NCI-H1105 treated with DMSO at 0.1 percent for 48 hours (cell line): ENCODE measurements around the gene ATP6V1D.
"Not testable (repeated sequence)": the region's sequence is repeated elsewhere in the genome, so short reads cannot be mapped to it uniquely, and the experiment has no call there.

Experiments used
- DNase-seq: peaks from one replicate; lab custom pipeline; 2025; lab: John Stamatoyannopoulos, UW

Gene ATP6V1D

DNA sequence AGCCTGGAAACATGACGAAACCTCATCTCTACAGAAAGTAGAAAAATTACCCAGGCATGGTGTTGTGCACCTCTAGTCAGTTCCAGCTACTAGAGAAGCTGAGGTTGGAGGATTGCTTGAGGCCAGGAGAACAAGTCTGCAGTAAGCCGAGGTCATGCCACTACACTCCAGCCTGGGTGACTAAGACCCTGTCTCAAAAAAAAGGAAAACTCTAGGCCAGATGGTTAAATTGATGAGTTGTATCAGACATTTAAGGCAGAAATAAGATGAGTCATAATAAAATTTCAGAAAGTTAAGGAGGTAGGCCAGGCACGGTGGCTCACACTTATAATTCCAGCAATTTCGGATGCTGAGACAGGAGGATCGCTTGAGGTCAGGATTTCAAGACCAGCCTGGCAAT is 11.2 kb upstream of the ATP6V1D start:
- DNase-seq = no peak

DNA sequence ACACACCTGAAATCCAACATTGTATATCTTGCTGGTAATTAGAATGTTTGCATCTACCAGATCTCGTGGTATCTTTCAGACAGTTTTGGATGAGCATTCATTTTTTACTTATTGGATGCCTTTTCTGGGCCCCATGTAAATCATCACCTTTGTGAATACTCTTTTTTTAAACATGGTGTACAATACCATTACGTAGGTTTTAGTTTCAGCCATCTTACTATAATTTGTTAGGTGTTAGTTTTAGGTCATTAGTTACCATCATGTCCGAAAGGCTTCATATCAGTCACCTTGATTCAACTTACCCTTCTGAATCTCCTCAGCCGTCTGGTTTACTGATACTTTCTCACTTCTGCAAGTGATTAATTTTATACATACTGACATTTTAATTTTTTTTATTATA is 5.9 kb upstream of the ATP6V1D start:
- no peak for DNase-seq

DNA sequence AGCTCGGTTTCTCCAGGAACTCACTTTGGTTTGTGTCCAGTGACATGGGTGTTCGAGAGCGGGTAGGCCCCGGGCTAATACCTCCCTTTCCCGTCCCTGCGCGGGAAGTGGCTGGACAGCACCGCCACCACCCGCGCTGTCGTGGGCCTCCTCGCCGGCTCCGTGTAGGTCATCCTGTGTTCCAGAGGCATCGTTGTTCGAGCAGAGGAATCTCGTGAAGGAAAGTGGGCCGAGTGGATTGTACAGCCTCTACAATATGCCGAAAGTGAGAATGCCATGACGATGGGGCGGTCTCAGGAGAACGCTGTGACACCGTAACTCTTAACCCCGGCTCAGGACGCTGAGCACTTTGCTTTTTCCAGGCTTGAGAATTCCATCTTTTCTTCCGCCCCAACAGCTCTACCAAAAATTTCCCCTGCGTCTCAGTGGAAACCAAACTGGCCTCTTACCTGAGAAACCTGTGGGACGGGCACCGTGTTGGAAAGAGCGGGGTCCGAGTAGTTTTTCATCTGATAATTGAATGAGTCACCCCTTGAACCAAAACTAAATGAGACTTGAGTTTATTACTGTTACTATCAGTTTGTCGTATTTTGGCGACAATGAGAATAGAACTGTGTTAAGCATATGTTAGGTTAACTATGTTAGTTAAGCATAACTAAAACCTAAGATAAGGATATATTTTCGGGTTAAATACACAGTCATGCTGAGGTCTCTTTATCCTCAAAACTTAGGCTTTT is 1.0 kb upstream of the ATP6V1D start:
- DNase-seq = no peak

DNA sequence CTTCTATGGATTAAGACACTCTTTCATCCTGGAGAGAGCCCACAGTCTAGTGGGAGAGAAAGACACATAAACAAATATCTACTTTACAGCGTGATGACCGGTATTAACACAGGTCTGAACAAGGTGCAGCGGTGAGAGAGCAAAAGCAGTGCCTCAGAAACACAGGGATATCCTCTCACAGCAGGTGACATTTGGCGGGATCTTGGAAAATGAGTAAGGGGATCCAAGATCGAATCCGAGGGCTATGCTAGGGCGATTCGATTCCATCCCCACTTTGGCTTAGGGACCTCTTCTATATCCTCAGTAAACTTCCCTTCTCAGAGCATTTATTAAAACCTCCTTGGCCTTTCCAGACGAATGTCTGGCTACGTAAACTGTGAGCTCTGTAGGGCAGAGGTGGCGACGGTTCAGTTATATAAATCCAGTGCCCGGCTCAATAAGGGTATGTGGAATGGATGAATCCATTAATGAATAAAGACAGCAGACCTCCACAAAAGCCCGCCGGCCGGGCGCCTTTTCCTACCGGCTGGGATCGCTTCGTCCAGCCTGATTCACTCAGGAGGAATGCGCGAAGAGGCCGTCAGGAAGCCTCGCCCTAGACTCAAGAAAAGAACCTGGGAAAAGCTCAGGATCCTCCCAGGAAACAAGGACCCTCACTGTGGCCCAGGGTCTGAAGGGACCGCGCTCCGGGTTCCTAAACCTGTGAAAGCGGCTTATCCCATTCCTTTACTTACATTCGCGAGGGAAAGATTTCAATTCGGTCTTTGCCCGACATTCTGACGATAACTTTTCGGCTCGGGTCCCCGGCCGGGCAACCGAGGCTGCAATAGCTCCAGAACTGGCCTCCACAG is 455 bp downstream of the ATP6V1D start:
- no peak for DNase-seq

DNA sequence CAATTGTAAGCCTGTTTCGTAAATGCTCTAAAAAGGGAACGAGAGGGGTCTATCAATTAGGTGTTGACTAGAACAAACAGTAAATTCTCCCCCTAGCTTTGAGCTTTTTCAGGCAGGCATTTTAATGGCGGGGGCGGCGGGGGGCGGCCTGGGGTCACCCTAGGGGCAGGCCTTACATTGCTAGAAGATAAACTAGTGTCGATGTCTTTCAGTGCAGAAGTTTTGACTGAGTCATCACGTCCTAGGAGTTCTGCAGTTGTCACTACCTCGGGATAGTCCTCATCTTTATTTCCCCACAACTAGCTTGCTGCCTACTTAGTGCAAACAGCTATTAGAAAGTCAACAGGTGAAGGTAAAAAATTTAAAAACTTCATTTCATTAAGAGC is 1.6 kb downstream of the ATP6V1D start:
- DNase-seq = no peak

DNA sequence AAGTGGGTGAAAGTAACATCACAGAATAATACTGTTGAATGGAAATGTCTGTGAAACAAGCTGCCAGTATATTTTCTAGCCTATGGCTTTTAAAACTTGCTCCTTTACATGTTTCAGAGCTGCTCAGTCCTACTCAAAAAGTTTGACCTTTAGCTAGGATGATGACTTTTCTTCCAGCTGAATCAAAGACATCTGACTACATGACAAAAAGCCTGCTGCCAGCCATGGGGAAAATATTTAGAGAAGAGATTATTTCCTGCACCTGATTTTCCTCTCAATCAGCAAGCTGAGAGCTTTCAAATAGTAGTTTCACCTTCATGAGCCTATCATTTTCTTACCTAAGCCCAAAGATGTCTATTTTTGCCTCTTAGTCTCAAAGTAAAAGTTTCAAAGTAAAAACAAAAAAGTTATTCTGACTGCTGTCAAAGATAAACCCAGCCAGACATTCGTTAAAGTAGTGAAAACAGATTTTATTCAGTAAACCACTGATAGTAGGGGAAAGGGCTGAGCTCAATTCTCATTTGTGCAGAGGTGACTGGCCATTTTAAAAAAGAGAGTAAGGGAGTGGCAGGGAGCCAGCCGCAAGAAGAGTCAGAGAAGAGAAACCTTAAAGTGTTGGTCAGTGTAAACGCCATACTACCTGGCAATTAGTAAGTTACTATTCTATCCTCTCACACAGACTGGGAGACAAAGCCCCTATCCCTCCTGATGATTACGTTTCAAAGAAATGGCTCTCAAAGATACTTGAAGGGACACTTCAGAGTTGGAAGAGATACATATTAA is 2.2 kb downstream of the ATP6V1D start:
- no peak for DNase-seq

DNA sequence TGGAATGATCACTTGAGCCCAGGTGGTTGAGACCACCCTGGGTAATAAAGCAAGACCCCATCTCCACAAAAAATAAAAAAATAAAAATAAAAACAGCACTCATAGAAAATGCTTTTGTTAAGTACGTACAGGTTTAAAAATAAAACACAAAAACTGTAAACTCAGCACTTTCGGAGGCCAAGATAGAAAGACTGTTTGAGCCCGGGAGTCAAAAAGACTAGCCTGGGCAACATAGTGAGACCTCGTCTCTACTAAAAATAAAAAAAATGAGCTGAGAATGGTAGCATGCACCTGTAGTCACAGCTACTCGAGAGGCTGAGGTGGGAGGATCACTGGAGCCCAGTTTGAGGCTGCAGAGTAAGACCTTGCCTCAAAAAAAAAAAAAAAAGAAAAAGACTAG is 7.5 kb downstream of the ATP6V1D start:
- no peak for DNase-seq

DNA sequence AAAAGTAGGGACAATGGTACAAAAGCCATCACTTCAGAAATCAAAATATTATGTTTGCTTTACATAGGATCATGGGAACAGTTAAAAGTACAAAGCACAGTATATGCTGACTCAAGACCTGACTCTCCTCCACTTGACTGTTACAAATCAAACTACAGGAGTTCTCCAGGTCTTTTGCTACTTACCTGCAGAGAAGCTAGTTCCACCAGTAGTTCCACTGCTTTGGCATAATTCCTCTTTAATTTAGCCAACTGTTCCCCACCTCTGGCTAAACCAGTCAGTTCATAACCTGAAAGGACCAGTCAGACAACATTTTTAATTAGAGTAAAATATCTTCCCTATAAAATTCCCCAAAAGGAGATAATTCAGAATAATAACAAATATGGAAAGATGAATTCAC is 14.0 kb downstream of the ATP6V1D start:
- no peak for DNase-seq

DNA sequence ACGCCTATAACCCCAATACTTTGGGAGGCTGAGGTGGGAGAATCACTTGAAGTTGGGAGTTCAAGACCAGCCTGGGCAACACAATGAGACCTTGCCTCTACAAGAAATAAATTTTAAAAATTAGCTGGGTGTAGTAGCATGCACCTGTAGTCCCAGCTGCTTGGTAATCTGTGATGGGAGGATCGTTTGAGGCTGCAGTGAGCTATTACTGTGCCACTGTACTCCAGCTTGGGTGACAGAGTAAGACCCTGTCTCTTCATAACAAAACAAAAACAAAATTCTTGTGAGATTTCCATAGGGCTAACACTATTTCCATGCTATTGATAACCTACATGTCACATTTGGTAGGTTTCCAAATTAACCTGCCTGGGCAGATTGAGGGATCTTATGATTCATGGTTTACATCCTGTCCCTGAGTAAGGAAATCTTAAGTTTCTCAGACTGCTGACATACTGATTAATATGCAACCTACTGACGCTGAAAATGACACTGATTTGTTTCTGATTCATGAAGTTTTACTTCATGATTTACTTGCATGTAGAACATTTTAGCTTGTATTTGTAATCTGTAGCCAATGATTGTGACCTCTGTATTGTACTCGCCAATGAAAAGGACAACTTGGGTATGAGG is 15.9 kb downstream of the ATP6V1D start:
- DNase-seq = no peak

DNA sequence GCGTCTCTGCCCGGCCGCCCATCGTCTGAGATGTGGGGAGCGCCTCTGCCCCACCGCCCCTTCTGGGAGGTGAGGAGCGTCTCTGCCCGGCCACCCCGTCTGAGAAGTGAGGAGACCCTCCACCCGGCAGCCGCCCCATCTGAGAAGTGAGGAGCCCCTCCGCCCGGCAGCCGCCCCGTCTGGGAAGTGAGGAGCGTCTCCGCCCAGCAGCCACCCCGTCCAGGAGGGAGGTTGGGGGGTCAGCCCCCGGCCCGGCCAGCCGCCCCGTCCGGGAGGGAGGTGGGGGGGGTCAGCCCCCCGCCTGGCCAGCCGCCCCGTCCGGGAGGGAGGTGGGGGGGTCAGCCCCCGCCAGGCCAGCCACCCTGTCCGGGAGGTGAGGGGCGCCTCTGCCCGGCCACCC is 18.4 kb downstream of the ATP6V1D start:
- DNase-seq = not testable (repeated sequence)

DNA sequence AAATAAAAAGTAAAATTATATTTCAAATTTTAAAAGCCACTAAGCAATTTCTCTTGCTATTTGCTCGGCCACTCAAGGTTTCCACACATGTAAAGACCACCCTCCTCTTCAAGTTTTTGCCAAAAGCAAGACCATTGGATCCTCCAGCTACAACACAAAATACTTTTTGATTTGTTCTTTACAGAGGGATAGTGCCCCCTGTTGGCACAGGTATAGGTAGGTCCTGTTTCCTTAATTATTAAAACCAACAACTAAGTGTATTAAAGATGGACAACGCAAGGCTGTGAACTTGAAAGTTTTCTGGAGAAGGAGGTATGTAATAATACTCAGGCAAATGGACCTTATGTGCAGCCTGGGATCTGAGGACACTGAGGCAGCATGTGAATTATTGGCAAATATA is 23.8 kb downstream of the ATP6V1D start:
- DNase-seq = no peak

DNA sequence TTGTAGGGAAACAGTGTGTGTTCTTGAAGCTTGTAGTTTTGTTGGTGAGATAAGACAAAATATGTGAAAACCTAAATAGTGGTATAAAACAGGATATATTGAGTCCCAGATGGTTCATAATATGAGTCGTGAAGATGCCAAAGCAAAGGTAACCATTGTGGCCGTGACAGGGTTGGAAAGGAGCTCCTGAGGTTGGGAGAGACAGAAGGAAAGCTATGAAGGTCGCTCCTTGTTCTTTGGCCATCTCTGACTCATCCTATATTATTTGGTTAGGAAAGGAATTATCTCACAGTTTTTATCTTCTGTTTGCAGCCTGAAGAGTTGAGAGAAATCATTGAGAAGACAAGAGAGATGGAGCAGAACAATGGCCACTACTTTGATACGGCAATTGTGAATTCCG is 27.1 kb downstream of the ATP6V1D start:
- no peak for DNase-seq

DNA sequence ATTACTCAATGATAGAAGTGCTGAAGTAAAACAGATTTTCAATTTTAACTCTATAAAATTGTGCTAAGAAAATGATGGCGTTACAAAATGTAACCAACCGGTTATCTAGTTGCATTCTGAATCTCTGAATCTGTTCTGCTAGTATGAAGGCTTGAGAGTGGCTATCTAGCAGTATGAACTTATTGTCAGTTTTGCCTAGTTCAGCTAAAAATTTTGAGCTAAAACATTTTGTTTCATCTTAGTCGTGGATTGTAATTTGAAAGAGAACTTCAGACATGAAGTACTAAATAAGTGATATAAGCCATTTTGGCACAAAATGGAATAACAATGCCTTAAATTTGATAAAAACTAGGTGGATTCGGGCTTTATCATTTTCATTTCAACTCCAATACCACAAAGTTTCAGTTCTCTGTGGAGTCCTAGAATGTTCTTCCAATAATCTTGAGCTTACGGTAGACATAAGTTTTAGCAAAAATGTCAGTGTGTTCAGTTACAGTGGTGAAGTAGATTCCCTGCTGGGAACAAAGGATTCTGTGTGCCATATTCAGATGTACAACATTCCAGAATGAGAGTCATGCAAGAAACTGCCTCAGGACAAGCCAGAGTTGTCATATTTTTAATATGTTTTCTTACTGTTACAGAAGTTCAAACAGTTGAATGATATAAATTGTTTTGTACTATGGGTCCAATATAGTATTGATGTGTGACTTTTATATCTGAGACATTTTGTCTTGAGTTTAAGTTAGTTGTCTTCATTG is 28.1 kb downstream of the ATP6V1D start:
- DNase-seq = no peak

DNA sequence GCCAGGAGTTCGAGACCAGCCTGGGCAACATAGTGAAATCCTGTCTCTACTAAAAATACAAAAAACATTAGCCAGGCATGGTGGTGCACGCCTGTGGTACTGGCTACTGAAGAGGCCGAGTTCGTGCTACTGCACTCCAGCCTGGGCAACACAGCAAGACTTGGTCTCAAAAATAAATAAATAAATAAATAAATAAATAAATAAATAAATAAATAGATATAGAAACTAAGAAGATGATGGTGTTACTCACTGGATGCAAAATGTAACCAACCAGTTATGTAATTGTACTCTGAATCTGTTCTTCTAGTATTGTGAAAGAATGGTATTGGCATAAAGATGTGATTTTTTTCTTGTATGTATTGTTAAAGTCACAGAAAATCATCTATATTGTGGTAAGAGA is 29.9 kb downstream of the ATP6V1D start:
- DNase-seq = not testable (repeated sequence)

DNA sequence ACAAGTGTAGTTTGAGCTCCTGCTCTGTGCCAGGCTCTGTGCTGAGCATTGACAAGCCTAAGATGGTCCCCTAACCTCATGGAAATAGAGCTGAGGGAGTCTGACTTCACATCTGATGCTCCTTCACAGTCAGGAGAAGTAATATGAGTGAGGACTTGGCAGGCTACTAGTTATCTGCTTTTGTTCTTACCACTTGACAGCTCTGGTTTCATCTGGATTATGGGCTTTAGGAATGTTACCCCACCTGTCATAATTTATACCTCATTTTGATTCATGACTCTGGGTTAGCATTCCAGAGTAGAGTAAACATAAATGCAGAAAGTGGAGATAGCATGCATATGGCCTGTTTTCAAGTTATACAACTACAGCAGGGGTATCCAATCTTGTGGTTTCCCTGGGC is 40.5 kb downstream of the ATP6V1D start:
- no peak for DNase-seq

DNA sequence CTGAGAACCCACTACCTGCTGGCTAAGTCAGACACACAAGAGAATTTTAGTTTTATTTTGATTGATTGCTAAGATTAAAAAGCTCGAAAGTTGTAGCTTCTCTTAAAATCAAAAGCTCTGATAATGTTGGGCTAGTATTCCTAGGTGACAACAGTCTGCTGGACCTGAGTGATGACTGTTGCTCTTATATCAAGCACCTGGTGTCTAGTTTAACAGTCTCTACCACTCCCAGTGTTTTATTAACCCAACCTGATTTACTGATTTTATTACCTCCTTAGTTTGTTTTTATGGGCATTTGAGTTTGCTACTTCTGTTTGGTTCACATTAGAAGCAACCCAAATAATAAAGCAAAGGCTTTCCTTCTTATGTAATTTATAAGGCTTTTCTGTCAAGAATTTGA is 41.8 kb downstream of the ATP6V1D start:
- no peak for DNase-seq

DNA sequence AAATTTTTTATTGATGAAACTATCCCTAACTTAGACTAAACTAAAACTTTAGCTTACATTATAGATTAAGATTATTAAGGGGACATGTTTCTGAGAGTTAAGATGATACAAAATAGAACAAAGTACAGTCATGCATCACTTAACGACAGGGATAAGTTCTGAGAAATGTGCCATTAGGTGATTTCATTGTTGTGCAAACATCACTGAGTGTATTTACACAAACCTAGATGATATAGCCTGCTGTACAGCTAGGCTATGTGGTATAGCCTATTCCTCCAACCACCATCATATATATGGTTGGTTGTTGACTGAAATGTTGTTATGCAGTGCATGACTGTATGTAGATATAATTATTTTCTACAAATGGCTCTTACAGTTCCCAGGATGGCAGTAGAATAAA is 46.5 kb downstream of the ATP6V1D start:
- DNase-seq = no peak

DNA sequence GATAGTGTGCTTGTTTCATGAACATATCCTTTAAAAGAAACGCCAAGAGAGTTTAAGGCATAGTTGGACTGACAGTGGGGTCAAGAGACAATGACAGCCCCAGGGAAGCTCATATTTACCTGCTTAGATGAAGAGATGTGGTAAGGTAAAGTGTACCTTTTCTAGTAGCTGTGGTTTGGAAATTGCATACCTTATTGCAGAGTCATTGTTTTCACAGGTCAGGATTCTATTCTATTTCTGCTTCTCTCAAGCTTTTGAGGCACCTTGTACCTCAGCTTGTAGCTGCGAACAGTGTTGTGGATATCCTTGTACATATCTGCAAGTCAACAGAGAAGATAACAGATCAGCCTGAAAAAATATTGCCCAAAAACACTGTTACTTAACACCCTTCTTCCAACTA is 47.7 kb downstream of the ATP6V1D start:
- no peak for DNase-seq
